Activated CD4-positive, alpha-beta T cell treated with anti-CD3 and anti-CD28 coated beads, Interleukin-2, amount 50 U/mL, for 24 hours (primary cell): ENCODE data around the gene ATP8B1.
"Not testable (repeated sequence)": the region's sequence is repeated elsewhere in the genome, so short reads cannot be mapped to it uniquely, and the experiment has no call there.

Experiments
- DNase-seq, 2 donors: peaks; one replicate each; pipeline ENCODE4 v3.0.0-alpha.2; 2020; ENCODE audit warnings: low read depth in 1 of 2, low spot score in 1 of 2

The ATP8B1 gene

GRCh38 chr18:57674891-57675290 lies 128.2 kb downstream of the ATP8B1 start:
- DNase-seq, result no peak

- DNase-seq, result no peak
Observed at GRCh38 chr18:57670046-57670445, 133.1 kb downstream of the ATP8B1 start.

GRCh38 chr18:57668021-57668420 lies 135.1 kb downstream of the ATP8B1 start:
- DNase-seq, result no peak

GRCh38 chr18:57666818-57667497 lies 136.2 kb downstream of the ATP8B1 start:
- DNase-seq, result no peak

- no peak for DNase-seq
Observed at GRCh38 chr18:57664568-57665165, 138.4 kb downstream of the ATP8B1 start.

GRCh38 chr18:57660961-57661360 lies 142.2 kb downstream of the ATP8B1 start:
- no peak for DNase-seq

- no peak for DNase-seq
Observed at GRCh38 chr18:57659460-57660102, 143.5 kb downstream of the ATP8B1 start.

- DNase-seq, result no peak
Observed at GRCh38 chr18:57657542-57657941, 145.6 kb downstream of the ATP8B1 start.

- DNase-seq, result no peak
Observed at GRCh38 chr18:57655740-57656139, 147.4 kb downstream of the ATP8B1 start.

- no peak for DNase-seq
Observed at GRCh38 chr18:57651914-57652313, 151.2 kb downstream of the ATP8B1 start.

GRCh38 chr18:57649556-57650500 lies 153.3 kb downstream of the ATP8B1 start:
- DNase-seq, result no peak

GRCh38 chr18:57648414-57648813 lies 154.7 kb downstream of the ATP8B1 start:
- no peak for DNase-seq

GRCh38 chr18:57644540-57644939 lies 158.6 kb downstream of the ATP8B1 start:
- no peak for DNase-seq

- not testable (repeated sequence) for DNase-seq
Observed at GRCh38 chr18:57643726-57644125, 159.4 kb downstream of the ATP8B1 start.

GRCh38 chr18:57642462-57642861 lies 160.7 kb downstream of the ATP8B1 start:
- DNase-seq, result not testable (repeated sequence)

GRCh38 chr18:57640749-57641148 lies 162.4 kb downstream of the ATP8B1 start:
- DNase-seq, result no peak

- no peak for DNase-seq
Observed at GRCh38 chr18:57640236-57640635, 162.9 kb downstream of the ATP8B1 start.

GRCh38 chr18:57635003-57635822 lies 167.9 kb downstream of the ATP8B1 start:
- no peak for DNase-seq

GRCh38 chr18:57631697-57632096 lies 171.4 kb downstream of the ATP8B1 start:
- DNase-seq, result no peak

- DNase-seq, result no peak
Observed at GRCh38 chr18:57630754-57631595, 172.1 kb downstream of the ATP8B1 start.
